GM19395 (cell line): ENCODE data around the gene TSPAN6.

Source experiments
- ATAC-seq: cut with Tn5 transposase; IDR thresholded peaks from one replicate; pipeline ENCODE4 v1.9.1; 2021; ENCODE audit warnings: mild to moderate bottlenecking, moderate library complexity; ENCODE audit not compliant: unreplicated experiment

TSPAN6 gene

GRCh38 chrX:100591256-100592051, 45.2 kb downstream of the TSPAN6 start:
- no peak for ATAC-seq

GRCh38 chrX:100587861-100588260, 48.7 kb downstream of the TSPAN6 start:
- no peak for ATAC-seq

GRCh38 chrX:100586747-100587146, 49.9 kb downstream of the TSPAN6 start:
- ATAC-seq: no peak

GRCh38 chrX:100584611-100585010, 52.0 kb downstream of the TSPAN6 start, which contains the start of gene TNMD:
Gene TNMD, plus strand, starts transcription at chrX:100584936. Its CDS starts 83 bp downstream, at chrX:100585019.
- ATAC-seq: no peak
